CD4-positive, alpha-beta T cell treated with Interleukin-4 for 1 hour (primary cell): ENCODE data around the gene IGLON5.

Source experiments
- DNase-seq, 2 donors: peaks; one replicate each; pipeline ENCODE4 v3.0.0-alpha.2; 2020 to 2022

The IGLON5 gene

DNA sequence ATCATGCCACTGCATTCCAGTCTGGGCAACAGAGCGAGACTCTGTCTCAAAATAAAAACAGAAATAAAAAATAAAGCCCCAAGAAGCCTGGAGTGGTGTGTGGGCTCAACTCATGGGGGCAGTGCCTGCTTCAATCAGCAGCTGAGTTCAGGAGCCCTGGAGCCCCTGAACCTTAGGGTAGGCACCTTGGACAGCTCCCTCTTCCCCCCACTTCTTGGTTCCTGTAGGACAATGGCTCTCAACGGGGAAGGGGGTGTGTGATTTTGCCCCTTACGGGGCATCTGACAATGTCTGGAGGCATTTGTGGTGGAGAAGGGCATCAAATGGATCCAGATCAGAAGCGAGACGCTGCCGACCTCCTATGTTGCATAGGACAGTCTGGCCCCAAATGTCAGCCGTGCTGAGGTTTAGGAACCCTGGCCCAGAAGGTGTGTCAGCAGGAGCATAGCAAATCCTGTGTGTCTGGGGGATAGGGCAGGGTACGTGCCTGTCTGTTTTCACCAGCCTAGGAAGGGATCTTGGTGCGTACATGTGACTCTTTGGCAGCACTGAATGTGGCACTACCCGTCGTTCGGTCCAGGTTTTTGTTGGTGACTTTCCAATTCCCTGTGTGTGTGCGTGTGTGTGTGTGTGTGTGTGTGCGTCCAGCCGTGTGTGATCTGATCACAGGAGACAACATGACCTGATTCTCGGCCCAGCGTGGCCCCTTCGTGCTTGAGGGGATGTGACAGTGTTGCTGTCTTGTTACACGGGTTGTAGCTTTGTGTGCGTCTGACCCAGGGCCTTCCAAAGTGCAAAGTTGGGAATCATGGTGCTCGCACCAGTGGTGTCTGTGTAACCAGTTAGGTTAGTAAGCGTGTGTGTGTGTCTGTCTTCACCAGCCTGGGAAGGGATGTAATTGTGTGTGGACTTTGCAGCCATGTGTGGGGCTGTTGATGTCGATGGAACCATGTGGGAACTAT is 7.5 kb downstream of the IGLON5 start:
- DNase-seq = no peak

DNA sequence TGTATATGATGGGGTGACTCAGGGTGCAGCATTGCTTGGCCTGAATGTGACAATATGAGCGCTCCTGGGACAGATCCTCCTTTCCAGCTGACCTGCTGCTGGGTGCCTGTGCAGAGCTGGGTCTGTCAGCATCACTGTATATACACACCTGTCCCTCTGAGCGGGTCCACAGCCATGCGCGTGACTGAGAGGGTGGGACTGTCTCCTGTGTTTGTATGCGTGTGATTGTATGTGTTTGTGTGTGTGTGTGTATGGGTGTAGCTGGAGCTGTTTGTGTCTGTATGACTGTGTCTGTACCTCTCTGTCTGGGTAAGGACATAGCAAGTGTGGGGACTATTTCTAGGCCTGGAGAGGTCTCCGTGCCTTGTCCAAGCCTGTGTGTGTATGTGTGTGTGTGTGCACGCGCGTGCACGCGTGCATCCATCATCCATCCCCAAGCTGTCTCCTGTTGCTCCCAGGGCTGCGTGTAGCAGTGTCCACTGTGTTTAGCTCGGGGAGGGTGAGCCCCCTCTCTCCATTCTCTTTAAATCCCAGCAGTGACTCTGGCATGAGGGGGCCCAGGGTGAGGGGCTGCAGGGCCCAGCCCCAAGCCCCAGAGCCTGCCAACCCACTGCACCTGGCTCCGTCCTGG is 8.3 kb downstream of the IGLON5 start:
- DNase-seq = no peak

DNA sequence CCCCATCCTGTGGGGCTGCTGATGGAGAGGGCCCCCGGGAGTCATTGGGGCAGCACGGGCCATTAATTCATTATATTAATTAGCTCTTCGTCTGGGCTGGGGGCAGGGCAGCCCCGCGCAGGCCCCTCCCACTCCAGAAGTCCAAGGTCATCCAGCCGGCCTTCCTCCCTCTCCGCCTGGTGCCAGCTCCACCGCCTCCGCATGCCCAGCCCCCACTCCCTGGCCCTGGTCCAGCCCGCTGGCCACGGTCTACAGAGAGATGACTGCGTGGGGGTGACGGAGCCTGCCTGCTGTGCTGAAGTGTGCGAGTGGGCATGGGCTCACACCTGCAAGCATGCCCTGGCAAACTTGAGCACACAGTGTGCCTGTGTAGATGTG is 8.8 kb downstream of the IGLON5 start:
- no peak for DNase-seq

DNA sequence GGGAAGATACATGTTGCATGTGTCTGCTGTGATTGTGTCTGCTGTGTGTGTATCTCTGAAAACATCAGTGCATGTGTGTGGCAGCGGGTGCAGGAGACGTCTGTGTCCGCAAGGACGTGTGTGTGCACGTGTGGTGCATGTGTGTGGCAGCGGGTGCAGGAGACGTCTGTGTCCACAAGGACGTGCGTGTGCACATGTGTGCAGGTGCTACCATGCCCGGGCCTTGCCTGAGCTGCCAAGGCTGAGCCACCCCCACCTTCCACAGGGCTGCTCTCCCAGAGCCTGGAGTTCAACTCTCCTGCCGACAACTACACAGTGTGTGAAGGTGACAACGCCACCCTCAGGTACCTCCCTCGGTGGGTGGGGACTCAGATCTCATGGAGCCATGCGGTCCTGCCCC is 10.4 kb downstream of the IGLON5 start:
- no peak for DNase-seq

DNA sequence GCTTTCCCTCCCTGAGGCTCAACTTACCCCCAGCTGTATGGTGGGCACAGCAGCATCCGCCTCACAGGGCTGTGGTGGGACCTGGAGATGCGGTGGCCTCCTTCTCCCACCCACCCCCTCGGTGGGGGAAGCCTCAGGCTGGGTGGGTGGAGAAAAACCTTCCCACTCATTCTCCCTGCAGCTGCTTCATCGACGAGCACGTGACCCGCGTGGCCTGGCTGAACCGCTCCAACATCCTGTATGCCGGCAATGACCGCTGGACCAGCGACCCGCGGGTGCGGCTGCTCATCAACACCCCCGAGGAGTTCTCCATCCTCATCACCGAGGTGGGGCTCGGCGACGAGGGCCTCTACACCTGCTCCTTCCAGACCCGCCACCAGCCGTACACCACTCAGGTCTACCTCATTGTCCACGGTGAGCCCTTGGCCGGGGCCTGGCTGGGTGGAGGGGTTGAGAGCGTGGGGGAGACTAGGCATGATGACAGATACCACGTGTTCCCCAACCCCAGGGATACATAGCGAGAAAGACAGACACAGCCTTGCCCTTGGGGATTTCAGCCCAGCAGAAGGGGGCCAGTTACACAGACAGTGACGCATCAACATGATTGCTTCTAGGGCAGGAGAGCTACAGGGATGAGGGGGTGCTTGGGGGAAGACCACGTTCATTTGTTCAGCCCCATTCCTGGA is 12.2 kb downstream of the IGLON5 start:
- DNase-seq = no peak

DNA sequence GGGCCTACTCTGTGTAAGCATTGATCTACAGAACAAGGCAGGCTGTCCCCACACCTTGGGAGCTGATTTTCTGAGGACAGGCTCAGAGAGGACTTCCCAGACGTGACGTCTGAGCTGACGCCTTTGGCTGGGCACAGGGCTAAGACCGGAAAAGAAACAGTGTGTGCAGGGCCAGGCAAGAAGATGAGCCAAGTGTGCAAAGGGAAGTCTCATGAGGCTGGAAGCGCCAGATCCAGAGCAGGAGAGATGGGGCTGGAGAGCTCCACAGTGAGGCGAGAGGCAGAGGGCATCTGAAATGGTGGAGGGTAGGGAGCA is 12.7 kb downstream of the IGLON5 start:
- no peak for DNase-seq

DNA sequence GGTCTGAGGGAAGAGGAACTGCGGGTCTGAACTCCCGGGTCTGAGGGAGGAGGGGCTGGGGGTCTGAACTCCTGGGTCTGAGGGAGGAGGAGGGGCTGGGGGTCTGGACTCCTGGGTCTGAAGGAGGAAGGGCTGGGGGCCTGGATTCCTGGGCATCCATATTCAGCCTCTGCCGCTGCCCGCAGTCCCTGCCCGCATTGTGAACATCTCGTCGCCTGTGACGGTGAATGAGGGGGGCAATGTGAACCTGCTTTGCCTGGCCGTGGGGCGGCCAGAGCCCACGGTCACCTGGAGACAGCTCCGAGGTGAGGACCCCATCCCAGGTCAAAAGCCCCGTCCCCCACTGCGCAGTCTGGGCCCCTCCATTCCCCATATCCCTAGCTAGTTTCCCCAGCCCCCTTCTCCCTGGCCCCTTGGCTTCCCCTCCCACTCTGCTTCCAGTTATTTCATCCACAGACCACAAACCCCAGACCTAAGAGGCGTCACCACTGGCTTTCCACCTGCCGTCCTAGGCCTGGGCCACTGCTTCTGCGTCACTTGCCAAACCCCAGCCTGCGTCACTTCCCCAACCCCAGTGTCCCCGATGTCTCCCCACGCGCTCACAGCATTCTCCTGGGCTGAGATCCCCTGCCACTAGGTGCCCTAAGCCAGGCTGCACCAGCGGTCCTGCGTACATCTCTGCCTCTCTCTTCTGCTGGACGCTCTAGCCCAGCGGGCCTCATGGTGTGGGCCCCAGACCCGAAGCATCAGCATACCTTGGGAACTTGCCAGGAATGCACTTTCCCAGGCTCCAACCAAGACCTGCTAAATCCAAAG is 13.9 kb downstream of the IGLON5 start:
- DNase-seq = peak in 1 of 2 donors; percentile 31

DNA sequence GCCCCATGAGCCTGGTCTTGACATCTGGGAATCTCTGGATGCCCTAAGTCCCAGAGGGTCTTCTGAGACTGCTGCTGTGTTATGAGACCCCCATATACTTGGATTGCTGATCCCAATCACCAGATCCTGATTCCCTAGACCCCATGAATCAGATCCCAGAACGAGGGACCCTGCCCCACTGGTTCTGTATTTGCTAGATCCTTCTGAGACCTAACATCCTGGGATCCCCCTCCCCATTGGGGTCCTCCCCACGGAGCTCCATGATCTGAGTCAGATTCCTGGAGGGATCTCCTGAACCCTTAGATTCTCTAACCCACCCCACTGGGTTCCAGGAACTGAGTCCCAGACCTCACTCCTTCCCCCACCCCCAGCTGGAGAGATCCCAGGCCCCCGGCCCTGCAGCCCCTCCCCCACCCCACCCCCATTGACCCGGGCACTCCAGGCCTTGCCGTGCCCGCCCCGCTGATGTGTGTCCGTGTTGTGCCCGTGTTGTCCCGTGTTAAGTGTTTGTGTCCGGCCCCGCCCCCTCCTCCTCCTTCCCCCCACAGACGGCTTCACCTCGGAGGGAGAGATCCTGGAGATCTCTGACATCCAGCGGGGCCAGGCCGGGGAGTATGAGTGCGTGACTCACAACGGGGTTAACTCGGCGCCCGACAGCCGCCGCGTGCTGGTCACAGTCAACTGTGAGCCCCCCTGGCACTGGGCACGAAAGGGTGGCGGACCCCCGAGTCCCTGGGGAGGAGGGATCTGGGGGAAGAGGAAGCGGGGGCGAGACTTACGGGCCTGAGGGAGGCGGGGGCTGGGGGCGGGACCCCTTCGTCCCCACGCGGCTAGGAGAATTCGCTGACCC is 15.0 kb downstream of the IGLON5 start:
- DNase-seq = no peak

DNA sequence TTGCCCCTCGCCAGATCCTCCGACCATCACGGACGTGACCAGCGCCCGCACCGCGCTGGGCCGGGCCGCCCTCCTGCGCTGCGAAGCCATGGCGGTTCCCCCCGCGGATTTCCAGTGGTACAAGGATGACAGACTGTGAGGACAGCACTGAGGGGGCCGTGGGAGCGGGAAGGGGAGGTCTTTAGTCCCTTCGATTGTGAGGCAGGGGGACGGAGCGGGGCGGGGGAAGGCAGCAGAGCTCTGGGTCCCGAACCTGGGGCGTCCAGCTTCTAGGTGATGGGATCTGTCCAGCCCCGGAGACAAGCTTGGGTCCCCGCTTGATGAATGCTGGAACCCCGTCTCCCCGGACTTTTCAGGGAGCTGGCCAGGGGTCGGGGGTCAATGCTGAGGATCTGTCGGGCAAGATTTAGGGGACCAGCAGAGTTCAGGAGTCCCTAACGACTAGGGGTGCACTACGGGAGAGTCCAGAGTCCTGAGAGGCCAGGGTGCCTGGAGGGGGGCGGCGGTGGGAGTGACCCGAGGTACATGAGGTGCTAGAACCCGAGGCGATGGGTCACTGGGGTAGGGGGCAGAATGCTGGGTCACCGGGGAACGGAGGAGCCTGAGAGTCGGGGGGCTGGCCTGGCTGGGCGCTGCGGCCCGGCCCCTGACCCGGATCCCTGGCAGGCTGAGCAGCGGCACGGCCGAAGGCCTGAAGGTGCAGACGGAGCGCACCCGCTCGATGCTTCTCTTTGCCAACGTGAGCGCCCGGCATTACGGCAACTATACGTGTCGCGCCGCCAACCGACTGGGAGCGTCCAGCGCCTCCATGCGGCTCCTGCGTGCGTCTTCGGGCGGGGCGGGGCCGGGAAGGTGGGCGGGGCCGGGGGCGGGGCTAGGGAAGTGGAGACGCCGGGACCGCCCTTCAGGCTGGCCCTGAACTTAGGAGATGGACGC is 15.9 kb downstream of the IGLON5 start:
- peak; percentile 40 to 63 for DNase-seq

DNA sequence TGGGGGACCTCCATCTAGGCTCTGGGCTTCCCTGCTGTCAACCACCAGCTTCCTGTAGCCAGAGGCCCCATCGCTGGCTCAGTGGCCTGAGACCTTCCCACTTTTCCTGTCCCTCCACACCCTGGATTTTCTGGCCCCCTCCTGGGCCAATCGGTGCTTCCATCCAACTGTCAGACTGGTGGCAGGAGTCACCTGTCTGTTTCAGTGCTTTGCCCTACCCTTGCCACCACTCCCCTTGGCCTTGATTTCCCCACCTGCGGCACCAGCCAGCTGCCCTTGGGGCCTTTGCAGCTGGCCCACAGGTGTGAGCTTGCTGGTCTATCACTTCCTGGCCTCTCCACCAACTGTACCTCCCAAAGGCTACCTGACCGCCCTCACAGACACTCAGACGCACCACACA is 18.0 kb downstream of the IGLON5 start:
- DNase-seq = no peak

DNA sequence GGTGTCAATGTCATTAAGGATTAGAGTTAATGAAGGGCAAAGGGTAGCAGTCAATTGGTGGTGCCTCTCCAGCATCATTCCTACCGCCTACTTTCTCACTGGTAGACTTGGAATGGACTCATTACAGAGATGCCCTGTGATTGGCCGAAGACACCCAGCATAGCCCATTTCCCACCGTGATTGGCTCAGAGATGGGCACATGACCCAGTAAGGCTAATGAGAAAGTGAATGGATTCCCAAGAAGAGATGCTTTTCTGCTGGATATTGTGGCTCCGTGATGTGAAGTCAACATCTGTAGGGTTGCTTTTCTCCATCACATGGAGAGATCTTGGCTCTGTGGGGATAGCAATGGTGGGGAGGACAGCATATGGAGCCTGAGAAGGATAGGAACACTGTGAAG is 18.9 kb downstream of the IGLON5 start:
- DNase-seq = no peak

DNA sequence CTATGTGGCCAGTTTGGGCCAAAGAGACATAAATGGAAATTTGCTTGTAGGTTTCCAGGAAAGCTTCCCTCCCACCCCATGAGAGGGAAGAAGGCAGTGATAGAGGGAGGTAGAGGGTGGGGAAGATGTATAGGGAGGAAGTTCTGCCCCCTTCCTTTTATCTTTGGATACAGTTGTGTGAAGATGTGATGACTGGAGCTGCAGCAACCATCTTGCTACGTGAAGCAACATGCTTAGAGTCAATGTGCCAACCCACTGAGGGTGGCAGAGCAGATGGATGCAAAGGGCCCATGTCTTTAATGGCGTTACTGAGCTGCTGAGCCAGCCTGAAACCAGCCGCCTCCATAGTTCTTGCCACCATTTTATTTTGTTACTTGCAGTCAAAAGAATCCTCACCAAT is 19.7 kb downstream of the IGLON5 start:
- no peak for DNase-seq

DNA sequence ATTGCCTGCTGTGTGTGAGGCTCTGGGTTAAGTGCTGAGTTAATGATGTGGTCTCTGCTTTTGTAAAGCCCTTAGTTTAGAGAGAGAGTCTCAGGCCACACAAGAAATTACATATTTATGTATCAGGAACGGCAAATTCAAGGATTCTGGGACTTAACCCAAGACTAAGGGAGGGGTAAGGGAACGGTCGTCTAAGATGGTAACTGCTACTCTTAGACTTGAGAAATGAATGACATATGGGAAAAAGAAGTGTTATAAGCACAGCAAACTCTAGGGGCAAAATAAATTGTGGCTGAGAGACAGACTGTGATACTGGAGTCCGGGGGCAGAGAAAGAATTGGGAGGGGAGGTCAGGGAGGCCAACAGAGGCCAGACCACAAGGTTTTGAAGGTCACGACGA is 20.3 kb downstream of the IGLON5 start:
- DNase-seq = no peak

DNA sequence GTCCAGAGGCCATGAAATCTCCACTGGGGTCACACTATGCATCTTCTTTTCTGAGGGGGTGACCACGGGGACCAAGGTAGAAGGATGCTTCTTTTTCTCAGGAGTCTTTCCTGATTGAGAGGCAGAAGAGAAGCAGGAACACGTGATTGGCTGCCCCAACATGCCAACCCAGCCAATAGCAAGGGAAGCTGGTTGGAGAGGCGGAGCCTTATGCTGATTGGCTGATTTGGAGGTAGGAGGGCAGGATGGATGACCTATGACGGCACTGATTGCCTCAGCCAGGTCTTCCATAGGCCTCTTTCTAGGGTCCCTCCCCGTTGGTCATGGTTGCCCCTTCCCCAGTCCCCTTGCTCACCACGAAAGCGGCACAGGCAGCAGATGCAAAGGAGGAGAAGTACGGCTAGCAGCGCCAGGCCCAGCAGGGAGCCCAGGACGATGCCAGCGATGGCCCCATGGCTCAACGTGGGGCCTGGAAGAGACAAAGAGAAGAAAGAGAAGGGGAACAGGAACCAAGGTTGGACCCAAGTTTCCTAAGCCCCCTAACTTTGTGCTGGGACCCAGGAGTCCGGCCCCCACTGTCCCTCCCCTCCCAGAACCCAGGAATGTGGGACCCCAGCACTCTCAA is 22.5 kb downstream of the IGLON5 start:
- no peak for DNase-seq

DNA sequence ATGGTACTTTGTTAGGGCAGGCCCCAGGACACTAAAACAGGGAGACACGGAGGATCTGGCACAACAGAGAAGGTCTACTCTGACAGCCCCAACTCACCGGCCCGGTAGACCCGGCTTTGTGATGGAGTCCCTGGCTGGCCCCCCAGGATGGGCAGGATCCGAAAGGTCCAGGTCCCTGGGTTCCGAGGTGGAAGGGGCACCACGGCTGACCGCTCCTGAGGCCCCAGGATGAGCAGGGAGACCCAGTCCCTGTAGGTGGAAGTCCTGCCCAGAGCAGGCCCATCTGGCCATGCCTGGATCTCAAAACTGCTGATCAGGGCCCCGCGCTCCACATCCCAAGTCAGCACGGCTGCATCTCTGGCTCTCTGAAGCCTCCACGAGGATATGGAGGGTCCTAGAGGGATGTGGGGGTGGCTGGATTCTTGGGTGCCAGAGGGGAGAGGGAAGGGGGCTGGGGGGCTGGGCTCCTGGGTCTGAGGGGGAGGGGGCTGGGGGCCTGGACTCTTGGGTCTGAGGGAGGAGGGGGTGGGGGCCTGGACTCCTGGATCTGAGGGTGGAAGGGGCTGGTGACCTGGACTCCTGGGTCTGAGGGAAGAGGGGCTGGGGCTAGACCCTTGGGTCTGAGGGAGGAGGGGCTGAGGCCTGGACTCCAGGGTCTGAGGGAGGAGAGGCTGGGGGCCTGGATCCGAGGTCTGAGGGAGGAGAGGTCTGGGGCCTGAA is 25.9 kb downstream of the IGLON5 start:
- DNase-seq = no peak

DNA sequence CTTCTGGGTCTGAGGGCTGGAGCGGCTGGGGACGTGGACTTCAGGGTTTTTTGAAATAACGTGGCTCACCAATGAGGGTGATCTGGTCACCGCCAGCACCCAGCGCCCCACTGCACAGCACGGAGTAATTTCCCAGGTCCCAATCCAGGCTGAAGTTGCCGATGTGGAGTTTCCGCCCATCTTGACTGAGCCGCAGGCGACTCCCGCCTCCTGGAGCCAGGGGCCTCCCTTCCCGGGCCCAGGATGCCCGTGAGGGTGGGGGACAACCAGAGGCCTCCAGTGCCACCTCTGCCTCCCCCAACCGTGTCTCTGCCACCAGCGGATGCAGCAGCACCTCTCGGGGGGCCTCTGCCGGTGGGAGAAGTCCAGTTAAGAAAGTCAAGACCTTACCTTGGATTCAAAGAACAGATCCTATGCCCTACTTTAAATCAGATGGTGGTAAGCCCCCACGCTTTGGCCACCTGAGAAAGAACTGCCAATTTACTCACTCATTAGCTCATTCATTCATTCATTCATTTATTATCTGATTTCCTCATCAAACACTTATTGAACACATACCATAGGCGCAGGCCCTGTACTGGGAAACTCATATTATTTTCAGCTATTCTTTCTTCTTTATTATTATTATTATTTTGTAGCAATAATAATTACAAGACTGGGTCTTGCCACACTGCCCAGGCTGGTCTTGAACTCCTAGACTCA is 26.6 kb downstream of the IGLON5 start:
- DNase-seq = no peak

DNA sequence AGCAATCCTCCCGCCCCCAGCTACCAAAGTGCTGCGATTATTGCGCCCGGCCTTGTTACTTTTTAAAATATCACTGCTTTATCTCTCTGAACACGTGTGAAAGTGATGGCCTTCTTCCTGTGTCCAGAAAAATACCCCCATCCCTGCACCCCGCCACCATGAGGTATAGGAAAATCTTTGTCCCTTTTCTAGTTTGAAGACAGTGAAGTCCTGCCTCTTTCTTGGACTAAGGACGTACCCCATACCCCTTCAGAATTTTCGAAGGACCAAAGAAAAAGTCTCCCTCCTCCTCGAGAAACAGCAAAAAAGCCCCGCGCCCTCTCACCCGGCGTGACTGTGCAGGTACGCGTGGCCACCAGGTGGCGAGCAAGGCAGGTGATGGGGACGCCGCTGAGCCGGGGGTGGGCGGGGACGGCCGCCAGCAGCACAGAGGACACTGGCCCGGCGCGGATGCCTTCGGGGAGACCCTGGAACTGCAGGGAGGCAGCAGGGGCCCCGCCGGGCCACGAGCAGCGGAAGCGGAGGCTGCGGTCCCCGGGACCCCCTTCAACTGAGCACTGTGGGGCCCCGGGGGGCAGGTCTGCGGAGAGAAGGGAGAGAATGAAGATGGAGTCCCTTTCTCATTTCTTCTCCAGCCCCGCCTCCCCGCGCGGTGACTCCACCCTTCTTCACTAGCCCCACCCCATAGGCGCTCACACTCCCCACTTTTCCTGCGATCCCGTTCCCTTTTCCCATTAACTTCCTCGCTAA is 27.3 kb downstream of the IGLON5 start:
- DNase-seq = peak; percentile 84 to 85

DNA sequence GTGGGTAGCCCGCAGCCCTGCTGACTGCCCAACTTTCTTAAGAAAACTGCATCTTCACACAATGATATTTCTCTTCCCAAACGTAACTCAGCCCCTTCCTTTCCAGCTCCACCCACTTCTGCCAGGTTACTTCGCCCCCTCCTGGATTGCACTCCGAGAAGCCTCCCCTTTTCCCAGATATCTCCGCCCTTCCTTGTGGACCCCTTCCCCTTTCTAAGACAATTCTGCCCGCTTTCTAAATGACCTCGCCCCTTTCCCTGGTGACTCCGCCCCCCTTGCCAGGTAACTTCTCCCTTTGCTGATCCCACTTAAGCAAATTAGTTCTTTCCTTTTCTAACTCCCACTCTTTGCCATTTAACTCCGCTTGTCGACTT is 27.9 kb downstream of the IGLON5 start:
- DNase-seq = no peak
